GOT3 (cell line): Measurements from ENCODE around the gene MARK2.

Experiments
- DNase-seq: peaks from one replicate; lab custom pipeline; 2025; ENCODE audit warnings: mixed read lengths; lab: John Stamatoyannopoulos, UW

Gene MARK2

DNA sequence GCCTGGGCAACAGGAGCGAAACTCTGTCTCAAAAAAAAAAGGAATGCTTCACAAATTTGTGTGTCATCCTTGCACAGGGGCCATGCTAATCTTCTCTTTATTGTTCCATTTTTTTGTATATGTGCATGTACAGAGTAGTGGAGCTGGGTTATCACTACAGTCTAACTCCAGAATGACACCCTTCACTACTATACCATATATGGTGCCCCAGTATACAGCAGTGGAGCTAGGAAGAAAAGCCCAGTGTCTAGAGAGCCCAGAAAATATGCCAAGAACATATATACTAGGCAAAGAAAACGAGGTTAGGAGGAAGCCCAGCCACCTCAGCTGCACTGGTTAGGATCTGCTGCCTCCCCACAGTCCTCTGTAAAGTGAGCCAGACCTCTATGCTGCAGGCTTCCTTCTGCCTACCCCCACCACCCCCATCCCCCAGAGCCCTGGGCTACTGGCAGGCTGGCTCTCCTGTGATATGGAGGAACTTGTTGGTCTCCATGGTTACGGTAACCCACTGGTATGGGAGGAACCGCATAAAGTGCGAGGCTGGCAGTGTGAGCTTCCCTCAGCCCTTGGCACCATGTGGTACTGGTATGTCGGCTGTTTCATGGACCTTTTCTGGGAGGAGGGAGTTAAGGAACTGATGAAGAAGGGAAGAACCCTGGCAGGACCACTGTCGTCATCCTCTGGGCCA lies 43.8 kb downstream of the MARK2 start:
- DNase-seq, result no peak

DNA sequence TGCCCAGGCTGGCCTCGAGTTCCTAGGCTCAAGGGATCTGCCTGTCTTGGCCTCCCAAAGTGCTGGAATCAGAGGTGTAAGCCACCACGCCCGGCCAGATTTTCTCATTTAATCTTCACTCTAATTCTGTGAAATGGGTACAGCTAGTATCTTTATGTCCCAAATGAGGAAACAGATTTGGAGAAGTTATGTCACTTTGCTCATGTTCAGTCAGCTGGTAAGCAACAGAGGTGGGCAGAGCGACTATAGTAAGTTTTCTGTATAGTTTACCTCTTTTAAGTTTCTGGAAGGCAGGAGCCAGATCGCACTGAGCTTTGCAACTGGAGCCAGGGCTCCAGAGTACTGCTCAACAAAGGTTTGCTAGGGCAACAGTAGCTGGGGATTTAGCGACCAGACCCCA lies 44.9 kb downstream of the MARK2 start:
- DNase-seq, result no peak

GRCh38 chr11:63884196-63884932 lies 45.5 kb downstream of the MARK2 start:
- DNase-seq, result no peak

- DNase-seq, result no peak
Measured at GRCh38 chr11:63887386-63887999, 48.6 kb downstream of the MARK2 start.

GRCh38 chr11:63888170-63889086 lies 49.5 kb downstream of the MARK2 start:
- DNase-seq, result no peak

- DNase-seq, result no peak
Measured at GRCh38 chr11:63889344-63889743, 50.4 kb downstream of the MARK2 start.

GRCh38 chr11:63890368-63890767 lies 51.5 kb downstream of the MARK2 start:
- no peak for DNase-seq

- DNase-seq, result no peak
Measured at GRCh38 chr11:63892228-63892627, 53.3 kb downstream of the MARK2 start.

GRCh38 chr11:63893355-63893754 lies 54.4 kb downstream of the MARK2 start:
- DNase-seq, result no peak

GRCh38 chr11:63896071-63896470 lies 57.2 kb downstream of the MARK2 start:
- no peak for DNase-seq

DNA sequence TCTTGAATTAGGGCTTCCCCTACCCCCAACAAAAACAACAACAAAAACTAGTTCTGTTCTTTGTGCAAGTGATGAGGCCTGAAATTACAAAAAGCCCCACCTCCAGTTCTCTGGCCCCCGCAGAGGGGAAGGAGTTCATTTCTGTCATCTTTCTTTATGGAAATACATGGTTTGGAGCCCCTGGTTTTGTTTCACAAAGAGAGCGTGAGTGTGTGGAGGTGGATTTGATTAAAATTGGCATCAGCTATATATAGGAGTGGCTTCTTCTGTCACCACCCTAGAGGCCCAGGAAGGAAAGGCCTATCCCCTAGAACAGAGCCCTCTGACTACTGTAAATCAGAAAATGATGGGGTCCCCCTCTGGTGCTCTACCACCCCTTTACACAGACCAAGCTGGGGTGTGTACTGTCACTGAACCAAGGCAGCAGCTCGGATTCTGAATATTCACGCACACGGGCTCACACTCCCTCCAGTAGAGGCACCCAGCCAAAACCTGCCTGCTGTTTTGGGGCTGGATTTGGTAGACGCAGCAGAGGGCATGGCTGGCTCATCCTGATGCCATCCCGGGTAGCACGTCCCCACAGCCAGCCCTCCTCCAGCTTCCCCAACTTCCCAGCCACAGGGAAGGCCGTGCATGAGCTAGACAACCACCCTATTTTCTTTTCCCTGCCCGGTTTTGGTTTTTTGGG lies 58.7 kb downstream of the MARK2 start:
- no peak for DNase-seq

DNA sequence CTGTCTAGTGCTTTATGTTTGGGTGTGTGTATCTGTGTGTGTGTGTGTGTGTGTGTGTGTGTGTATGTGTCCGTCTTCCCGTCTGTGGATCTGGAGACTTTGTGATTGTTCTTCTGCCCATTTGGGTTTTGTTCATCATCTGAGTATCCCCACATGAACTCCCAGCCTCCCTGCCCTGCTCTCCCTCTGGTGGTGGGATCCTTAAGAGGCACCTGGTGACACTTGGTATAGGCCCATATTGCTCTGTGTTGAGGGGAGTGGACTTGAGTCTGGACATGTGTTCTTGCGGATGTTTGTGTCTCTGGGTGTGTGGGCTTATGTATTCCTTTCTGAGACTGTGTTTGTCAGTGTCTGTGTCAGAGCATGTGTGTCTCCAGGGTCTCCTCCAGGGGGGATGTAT lies 62.8 kb downstream of the MARK2 start:
- DNase-seq, result no peak

- DNase-seq, result no peak
Measured at GRCh38 chr11:63903884-63904283, 65.0 kb downstream of the MARK2 start.

DNA sequence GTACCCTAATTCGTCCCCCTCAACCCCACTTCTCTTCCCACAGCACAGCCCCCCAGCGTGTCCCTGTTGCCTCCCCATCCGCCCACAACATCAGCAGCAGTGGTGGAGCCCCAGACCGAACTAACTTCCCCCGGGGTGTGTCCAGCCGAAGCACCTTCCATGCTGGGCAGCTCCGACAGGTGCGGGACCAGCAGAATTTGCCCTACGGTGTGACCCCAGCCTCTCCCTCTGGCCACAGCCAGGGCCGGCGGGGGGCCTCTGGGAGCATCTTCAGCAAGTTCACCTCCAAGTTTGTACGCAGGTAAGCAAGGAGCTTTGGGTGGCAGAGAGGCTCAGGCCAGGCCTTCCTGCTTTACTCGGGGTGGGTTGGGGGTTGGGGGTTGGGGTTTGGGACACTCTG lies 65.8 kb downstream of the MARK2 start:
- no peak for DNase-seq

DNA sequence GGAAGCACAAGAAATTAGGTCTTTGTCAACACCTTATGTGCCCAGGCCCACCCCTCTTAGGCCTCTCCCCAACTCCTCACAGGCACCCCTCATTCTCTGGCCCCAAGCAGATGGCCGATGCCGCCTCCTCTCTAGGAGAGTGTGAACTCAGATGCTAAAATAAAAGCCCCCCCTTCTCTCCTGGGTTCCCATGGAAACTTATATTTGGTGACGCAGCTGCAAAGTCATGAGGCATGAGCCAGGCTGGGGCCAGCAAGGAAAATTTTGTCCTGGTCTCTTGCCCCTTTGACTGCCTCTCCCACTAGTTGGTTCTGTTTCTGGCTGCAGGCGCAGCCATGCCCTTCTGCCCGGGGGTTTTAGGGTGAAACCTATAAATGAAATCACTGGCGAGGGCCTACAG lies 66.3 kb downstream of the MARK2 start:
- no peak for DNase-seq

- no peak for DNase-seq
Measured at GRCh38 chr11:63906087-63906486, 67.2 kb downstream of the MARK2 start.

DNA sequence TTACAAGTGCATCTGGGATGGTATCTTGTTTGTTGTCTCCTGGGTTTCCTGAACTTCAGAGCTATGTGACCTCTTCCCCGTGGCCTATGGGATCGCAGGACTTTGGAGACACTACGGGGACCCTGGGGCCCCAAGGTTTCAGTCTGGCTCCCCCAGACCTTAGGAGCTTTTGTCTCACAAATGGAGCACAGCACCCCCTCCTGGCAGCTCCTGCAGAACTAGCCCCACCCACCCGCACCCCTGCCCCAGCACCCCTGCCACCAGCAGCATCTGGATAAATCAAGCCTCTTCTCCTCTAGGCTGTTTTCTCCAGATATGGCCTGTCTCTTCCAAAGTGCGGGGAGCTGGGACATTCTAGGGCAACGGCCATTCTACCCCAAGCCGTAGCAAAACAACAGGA lies 67.7 kb downstream of the MARK2 start:
- no peak for DNase-seq

GRCh38 chr11:63907063-63907462 lies 68.2 kb downstream of the MARK2 start:
- DNase-seq, result no peak

- DNase-seq, result no peak
Measured at GRCh38 chr11:63907808-63908530, 69.1 kb downstream of the MARK2 start.

DNA sequence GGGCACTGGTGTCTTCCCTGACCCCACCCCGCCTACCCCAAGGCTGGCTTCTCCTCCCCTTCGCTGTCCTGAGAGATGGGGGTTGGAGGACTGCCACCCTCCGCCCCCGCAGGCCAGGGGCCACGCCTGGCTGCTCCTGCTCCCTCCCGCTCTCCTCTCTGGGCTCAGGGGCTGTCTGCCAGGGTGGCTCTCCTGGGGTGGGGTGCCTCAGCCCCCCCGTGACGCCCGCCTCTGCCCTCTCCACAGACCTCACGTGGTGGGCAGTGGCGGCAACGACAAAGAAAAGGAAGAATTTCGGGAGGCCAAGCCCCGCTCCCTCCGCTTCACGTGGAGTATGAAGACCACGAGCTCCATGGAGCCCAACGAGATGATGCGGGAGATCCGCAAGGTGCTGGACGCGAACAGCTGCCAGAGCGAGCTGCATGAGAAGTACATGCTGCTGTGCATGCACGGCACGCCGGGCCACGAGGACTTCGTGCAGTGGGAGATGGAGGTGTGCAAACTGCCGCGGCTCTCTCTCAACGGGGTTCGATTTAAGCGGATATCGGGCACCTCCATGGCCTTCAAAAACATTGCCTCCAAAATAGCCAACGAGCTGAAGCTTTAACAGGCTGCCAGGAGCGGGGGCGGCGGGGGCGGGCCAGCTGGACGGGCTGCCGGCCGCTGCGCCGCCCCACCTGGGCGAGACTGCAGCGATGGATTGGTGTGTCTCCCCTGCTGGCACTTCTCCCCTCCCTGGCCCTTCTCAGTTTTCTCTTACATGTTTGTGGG lies 69.9 kb downstream of the MARK2 start:
- DNase-seq, result no peak
